GM18498 (cell line): ENCODE results near the gene SLC25A21.

Source experiments
- ATAC-seq: cut with Tn5 transposase; IDR thresholded peaks from one replicate; pipeline ENCODE4 v1.9.1; 2021; ENCODE audit warnings: mild to moderate bottlenecking, moderate library complexity; ENCODE audit not compliant: unreplicated experiment

The SLC25A21 gene

GRCh38 chr14:36657399-36658122, 514.8 kb downstream of the SLC25A21 start:
- ATAC-seq, result no peak

- no peak for ATAC-seq
Measured at GRCh38 chr14:36656687-36657398, 515.6 kb downstream of the SLC25A21 start.

GRCh38 chr14:36655963-36656686, 516.3 kb downstream of the SLC25A21 start:
- ATAC-seq, result no peak

- no peak for ATAC-seq
Measured at GRCh38 chr14:36655571-36655962, 516.8 kb downstream of the SLC25A21 start.

GRCh38 chr14:36654794-36655381, 517.5 kb downstream of the SLC25A21 start:
- no peak for ATAC-seq

GRCh38 chr14:36653962-36654793, 518.2 kb downstream of the SLC25A21 start:
- no peak for ATAC-seq

GRCh38 chr14:36653413-36653812, 519.0 kb downstream of the SLC25A21 start:
- ATAC-seq, result no peak

GRCh38 chr14:36652542-36653201, 519.7 kb downstream of the SLC25A21 start:
- ATAC-seq, result no peak

- no peak for ATAC-seq
Measured at GRCh38 chr14:36649872-36650650, 522.3 kb downstream of the SLC25A21 start.

- ATAC-seq, result no peak
Measured at GRCh38 chr14:36647824-36648753, 524.3 kb downstream of the SLC25A21 start.

GRCh38 chr14:36647417-36647823, 525.0 kb downstream of the SLC25A21 start:
- no peak for ATAC-seq

- ATAC-seq, result no peak
Measured at GRCh38 chr14:36646664-36647416, 525.6 kb downstream of the SLC25A21 start.

GRCh38 chr14:36633580-36633979, 538.8 kb downstream of the SLC25A21 start:
- no peak for ATAC-seq
